Kidney epithelial cell (primary cell): ENCODE results near the gene PRPF6. TPM values are rescaled to one million over a fixed set of nuclear protein-coding genes. Genes with fewer than 3 reads are reported as not detected.

Source experiments
- DNase-seq: peaks from one replicate; pipeline ENCODE4 v3.0.0-alpha.2; 2010; ENCODE audit warnings: low read depth
- H3K27me3 ChIP-seq: 2 replicates; pipeline ENCODE4 v1.6.0; 2011; ENCODE audit warnings: low read length; ENCODE audit not compliant: control insufficient read depth, insufficient read depth
- H3K36me3 ChIP-seq: 2 replicates; pipeline ENCODE4 v1.5.1; 2011; ENCODE audit warnings: low read length; ENCODE audit not compliant: control insufficient read depth, insufficient read depth
- H3K4me3 ChIP-seq: 2 replicates; pipeline ENCODE4 v1.5.1; 2011; ENCODE audit warnings: low read depth, mild to moderate bottlenecking, control low read depth, low read length
- CTCF ChIP-seq: IDR thresholded peaks from 2 replicates; pipeline ENCODE4 v1.5.1; 2011; ENCODE audit warnings: mild to moderate bottlenecking, moderate library complexity, low read length, control low read depth, inconsistent platforms; ENCODE audit not compliant: insufficient read depth, poor library complexity, severe bottlenecking
- total RNA-seq: library from RNA; depleted of rRNA; stranded (reverse); fragments of >200 nt; gene quantifications from 2 replicates; pipeline ENCODE4 v1.2.3, GENCODE V29; 2015

PRPF6 gene
- total RNA-seq, 1 donor from 2014 or later = 78.5 TPM

DNA sequence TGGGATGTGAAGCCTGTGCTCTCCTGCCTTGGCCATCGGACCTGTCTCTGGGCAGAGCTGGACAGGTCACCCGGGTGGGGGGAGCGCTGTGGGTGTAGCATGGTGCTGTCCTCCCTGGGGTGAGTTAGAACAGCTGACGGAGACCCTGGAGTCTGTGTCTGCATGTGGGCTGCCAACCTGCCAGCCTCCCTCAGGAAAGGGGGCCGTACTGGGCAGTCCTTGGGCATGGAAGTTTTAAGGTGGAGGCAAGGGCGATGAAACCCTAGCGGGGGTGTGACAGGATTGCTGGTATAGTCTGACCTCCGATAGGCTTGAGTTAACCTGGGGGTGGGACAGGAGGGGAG is 66.1 kb downstream of the PRPF6 start:
- Histone ChIP-seq H3K27me3 (peaks cover 64% of the 10 kb centered on the region), H3K36me3 (no peaks in the 10 kb centered on the region), H3K4me3 (no peak overlapping the region)
- no peak for TF ChIP-seq CTCF
- DNase-seq = no peak

DNA sequence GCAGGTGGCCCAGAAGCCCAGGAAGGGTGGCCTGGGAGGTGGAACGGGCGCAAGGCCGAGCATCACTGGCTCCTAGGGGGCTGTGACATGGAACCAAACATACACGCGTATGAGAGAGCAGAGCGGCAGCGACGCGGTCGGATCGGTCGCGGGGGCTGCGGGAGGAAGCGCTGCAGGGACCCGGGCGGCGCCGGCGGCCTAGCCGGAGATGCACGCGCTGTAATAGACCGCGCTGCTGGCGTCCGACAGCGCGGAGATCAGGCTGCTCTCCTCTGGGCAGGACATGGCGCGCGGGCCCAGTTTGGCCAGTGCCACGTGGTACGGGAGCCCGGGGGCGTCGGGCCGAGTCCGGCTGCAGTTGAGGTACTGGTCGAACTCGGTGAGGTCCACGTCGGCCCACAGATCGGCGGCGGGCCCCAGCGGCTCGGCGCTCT is 67.1 kb downstream of the PRPF6 start:
- no peak for DNase-seq
- Histone ChIP-seq H3K36me3 (no peaks in the 10 kb centered on the region), H3K4me3 (no peak overlapping the region), H3K27me3 (peaks cover 68% of the 10 kb centered on the region)
- no peak for TF ChIP-seq CTCF

- no peak for DNase-seq
- TF ChIP-seq CTCF = no peak
- H3K27me3 ChIP-seq = peaks cover 73% of the 10 kb centered on the region
- no peaks in the 10 kb centered on the region for H3K36me3 ChIP-seq
- H3K4me3 ChIP-seq = no peak overlapping the region
Observed at GRCh38 chr20:64048402-64049044, 67.6 kb downstream of the PRPF6 start.

GRCh38 chr20:64049060-64049877 is 68.3 kb downstream of the PRPF6 start, which contains the start of gene SOX18:
Gene SOX18, minus strand, starts transcription at chr20:64049639. Its CDS starts 123 bp downstream, at chr20:64049516.
- Histone ChIP-seq H3K36me3 (no peaks in the 10 kb centered on the region), H3K4me3 (no peak within 1 kb of the TSS), H3K27me3 (peaks cover 77% of the 10 kb centered on the region)
- TF ChIP-seq CTCF = no peak
- DNase-seq = no peak

- Histone ChIP-seq H3K27me3 (peaks cover 79% of the 10 kb centered on the region), H3K36me3 (no peaks in the 10 kb centered on the region), H3K4me3 (no peak overlapping the region)
- no peak for TF ChIP-seq CTCF
- no peak for DNase-seq
Observed at GRCh38 chr20:64049878-64050260, 68.9 kb downstream of the PRPF6 start.
